COLO668 (cell line): Measurements from ENCODE around the gene RALGAPA2.
A peak's percentile ranks its signal among the peaks of the same experiment; 100 is the strongest.

Experiments
- DNase-seq: peaks from one replicate; lab custom pipeline; 2025; ENCODE audit not compliant: unreplicated experiment; lab: John Stamatoyannopoulos, UW

RALGAPA2 gene

GRCh38 chr20:20500312-20500711 lies 212.1 kb downstream of the RALGAPA2 start:
- no peak for DNase-seq

GRCh38 chr20:20499439-20499838 lies 213.0 kb downstream of the RALGAPA2 start:
- DNase-seq: no peak

- DNase-seq: no peak
Measured at GRCh38 chr20:20498076-20498861, 214.2 kb downstream of the RALGAPA2 start.

- no peak for DNase-seq
Measured at GRCh38 chr20:20497242-20497978, 215.0 kb downstream of the RALGAPA2 start.

GRCh38 chr20:20495729-20496503 lies 216.5 kb downstream of the RALGAPA2 start:
- DNase-seq: no peak

- no peak for DNase-seq
Measured at GRCh38 chr20:20493701-20494100, 218.7 kb downstream of the RALGAPA2 start.

- DNase-seq: peak; percentile 78
Measured at GRCh38 chr20:20492521-20493332, 219.7 kb downstream of the RALGAPA2 start.

GRCh38 chr20:20491784-20492264 lies 220.6 kb downstream of the RALGAPA2 start:
- no peak for DNase-seq

GRCh38 chr20:20491110-20491783 lies 221.2 kb downstream of the RALGAPA2 start:
- DNase-seq: no peak

- no peak for DNase-seq
Measured at GRCh38 chr20:20490673-20491072, 221.8 kb downstream of the RALGAPA2 start.

GRCh38 chr20:20489648-20490341 lies 222.6 kb downstream of the RALGAPA2 start:
- DNase-seq: no peak

GRCh38 chr20:20489054-20489453 lies 223.4 kb downstream of the RALGAPA2 start:
- no peak for DNase-seq

- DNase-seq: no peak
Measured at GRCh38 chr20:20488388-20488787, 224.1 kb downstream of the RALGAPA2 start.

GRCh38 chr20:20487811-20488210 lies 224.6 kb downstream of the RALGAPA2 start:
- no peak for DNase-seq

- peak; percentile 37 for DNase-seq
Measured at GRCh38 chr20:20483328-20483727, 229.1 kb downstream of the RALGAPA2 start.

GRCh38 chr20:20482453-20482852 lies 230.0 kb downstream of the RALGAPA2 start:
- no peak for DNase-seq

- DNase-seq: no peak
Measured at GRCh38 chr20:20480689-20481088, 231.8 kb downstream of the RALGAPA2 start.

GRCh38 chr20:20480126-20480525 lies 232.3 kb downstream of the RALGAPA2 start:
- DNase-seq: no peak

- no peak for DNase-seq
Measured at GRCh38 chr20:20477444-20478041, 234.9 kb downstream of the RALGAPA2 start.
